ENCODE results near the gene KCNC1. TPM values are rescaled to one million over a fixed set of nuclear protein-coding genes. Genes with fewer than 3 reads are reported as not detected.

The KCNC1 gene
- total RNA-seq, 1 donor from 2014 or later: 0.20 TPM

- no peak for TF ChIP-seq CTCF (IDR thresholded peaks at IDR 0.05)
- Mint-ChIP-seq H3K9me3 (ENCODE audit: low read depth) (no peaks in the 10 kb centered on the region), H3K4me3 (ENCODE audit: unreplicated experiment) (no peak overlapping the region), H3K36me3 (ENCODE audit: low read depth) (no peaks in the 10 kb centered on the region), H3K4me1 (ENCODE audit: low read depth) (peaks cover 4% of the 10 kb centered on the region), H3K27ac (ENCODE audit: unreplicated experiment) (no peak overlapping the region), H3K27me3 (ENCODE audit: low read depth) (peaks cover 25% of the 10 kb centered on the region)
- no peak for DNase-seq (ENCODE audit: low spot score)
Observed at GRCh38 chr11:17736579-17736893, 2.0 kb downstream of the KCNC1 start.

GRCh38 chr11:17736930-17737817 lies 2.6 kb downstream of the KCNC1 start:
- TF ChIP-seq CTCF (IDR thresholded peaks at IDR 0.05): no peak
- Mint-ChIP-seq H3K27me3 (ENCODE audit: low read depth) (peaks cover 23% of the 10 kb centered on the region), H3K27ac (ENCODE audit: unreplicated experiment) (no peak overlapping the region), H3K36me3 (ENCODE audit: low read depth) (no peaks in the 10 kb centered on the region), H3K9me3 (ENCODE audit: low read depth) (no peaks in the 10 kb centered on the region), H3K4me3 (ENCODE audit: unreplicated experiment) (no peak overlapping the region), H3K4me1 (ENCODE audit: low read depth) (peaks cover 4% of the 10 kb centered on the region)
- no peak for DNase-seq (ENCODE audit: low spot score)

- peaks cover 12% of the 10 kb centered on the region for H3K27me3 Mint-ChIP-seq (ENCODE audit: low read depth)
- no peaks in the 10 kb centered on the region for H3K36me3 Mint-ChIP-seq (ENCODE audit: low read depth)
Observed at GRCh38 chr11:17738151-17738973, 3.8 kb downstream of the KCNC1 start.

GRCh38 chr11:17739945-17740338 lies 5.4 kb downstream of the KCNC1 start:
- Mint-ChIP-seq H3K9me3 (ENCODE audit: low read depth) (no peaks in the 10 kb centered on the region), H3K36me3 (ENCODE audit: low read depth) (no peaks in the 10 kb centered on the region), H3K27me3 (ENCODE audit: low read depth) (peaks cover 11% of the 10 kb centered on the region)

More at GRCh38 chr11:17738151-17738973, 3.8 kb downstream of the KCNC1 start:
- H3K4me3 Mint-ChIP-seq (ENCODE audit: unreplicated experiment): no peak overlapping the region
- DNase-seq (ENCODE audit: low spot score): no peak
- no peak for TF ChIP-seq CTCF (IDR thresholded peaks at IDR 0.05)
- H3K27ac Mint-ChIP-seq (ENCODE audit: unreplicated experiment): no peak overlapping the region
- no peaks in the 10 kb centered on the region for H3K9me3 Mint-ChIP-seq (ENCODE audit: low read depth)
- peaks cover 4% of the 10 kb centered on the region for H3K4me1 Mint-ChIP-seq (ENCODE audit: low read depth)

More at GRCh38 chr11:17739945-17740338, 5.4 kb downstream of the KCNC1 start:
- DNase-seq (ENCODE audit: low spot score): no peak
- Mint-ChIP-seq H3K27ac (ENCODE audit: unreplicated experiment) (no peak overlapping the region), H3K4me3 (ENCODE audit: unreplicated experiment) (no peak overlapping the region), H3K4me1 (ENCODE audit: low read depth) (no peaks in the 10 kb centered on the region)
- TF ChIP-seq CTCF (IDR thresholded peaks at IDR 0.05): no peak

Data from chondrocyte (in vitro differentiated cells).